Posterior cingulate gyrus (tissue), 11 donors: ENCODE results near the gene STK32C.

Source experiments
- DNase-seq, 10 donors: peaks; one replicate each; pipeline versions ENCODE4 v3.0.0 to v3.0.0-alpha.2; 2020 to 2021; ENCODE audit warnings: mixed read lengths in 3 of 10
- intact Hi-C: fragments of 100-400 bp; cut with DNase I; formaldehyde crosslinking; loops from one replicate; pipeline ENCODE4 v1.15.1; 2023

STK32C gene

GRCh38 chr10:132255489-132256344 is 52.0 kb downstream of the STK32C start:
- no peak for DNase-seq
- intact Hi-C loops, result no loop called here

DNA sequence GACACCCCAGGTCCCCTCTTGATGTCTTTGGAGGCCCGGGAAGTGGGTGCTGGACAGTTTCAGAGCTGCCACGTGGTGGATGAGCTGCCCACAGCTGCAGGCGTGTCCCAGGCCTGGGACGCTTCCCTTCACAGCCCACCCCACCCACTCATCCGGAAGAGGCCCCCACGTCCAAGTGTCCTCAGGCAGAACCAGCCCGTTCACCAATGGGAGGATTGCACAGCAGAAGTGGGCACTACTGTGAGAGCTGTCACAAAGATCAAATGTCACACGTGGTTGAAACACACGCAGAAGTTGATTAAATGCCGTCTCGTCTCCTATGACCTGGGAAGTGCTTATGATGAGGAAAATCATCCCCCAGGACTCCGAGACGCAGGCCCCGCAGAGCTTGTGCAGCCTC is 52.9 kb downstream of the STK32C start:
- intact Hi-C loops, result no loop called here
- DNase-seq, result no peak

- intact Hi-C loops, result no loop called here
These were observed 54.6 kb downstream of the STK32C start for GRCh38 chr10:132253092-132253687.

GRCh38 chr10:132252412-132252811 is 55.3 kb downstream of the STK32C start:
- intact Hi-C loops, result no loop called here
- no peak for DNase-seq

More at GRCh38 chr10:132253092-132253687, 54.6 kb downstream of the STK32C start:
- DNase-seq, result peak in 1 of 10 donors; percentile 84

- intact Hi-C loops, result no loop called here
- no peak for DNase-seq
These were observed 55.8 kb downstream of the STK32C start for GRCh38 chr10:132251928-132252327.

- intact Hi-C loops, result no loop called here
These were observed 57.0 kb downstream of the STK32C start for GRCh38 chr10:132250481-132251475.

DNA sequence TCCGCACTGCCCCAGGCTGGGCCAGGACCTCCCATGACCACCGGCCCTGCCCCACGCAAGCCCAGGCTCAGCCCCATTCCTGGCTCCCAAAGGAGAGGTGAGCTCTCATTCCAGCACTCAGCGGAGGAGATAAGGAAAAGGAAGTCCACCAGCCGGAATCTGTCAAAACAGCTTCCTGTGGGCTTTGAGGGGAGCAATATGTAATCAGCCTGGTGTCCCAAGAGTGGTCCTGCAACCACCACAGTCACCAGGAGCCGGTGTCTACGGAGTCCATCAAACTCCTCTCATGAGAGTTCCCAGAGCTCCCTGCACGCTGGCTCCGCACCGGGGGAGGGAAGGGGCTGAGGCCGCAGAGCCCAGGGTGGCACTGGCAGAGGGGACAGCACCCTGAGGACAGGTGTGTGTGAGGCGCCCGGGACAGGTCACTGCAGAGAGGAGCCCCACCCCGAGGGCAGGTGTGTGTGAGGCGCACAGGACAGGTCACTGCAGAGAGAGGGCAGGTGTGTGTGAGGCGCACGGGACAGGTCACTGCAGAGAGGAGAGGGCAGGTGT is 57.9 kb downstream of the STK32C start:
- intact Hi-C loops, result no loop called here
- DNase-seq, result no peak

More at GRCh38 chr10:132250481-132251475, 57.0 kb downstream of the STK32C start:
- no peak for DNase-seq

GRCh38 chr10:132249226-132249724 is 58.5 kb downstream of the STK32C start:
- intact Hi-C loops, result no loop called here
- no peak for DNase-seq

- DNase-seq, result peak in 6 of 10 donors; percentile 27 to 51 (median 41)
- intact Hi-C loops, result no loop called here
These were observed 59.1 kb downstream of the STK32C start for GRCh38 chr10:132248455-132249225.

DNA sequence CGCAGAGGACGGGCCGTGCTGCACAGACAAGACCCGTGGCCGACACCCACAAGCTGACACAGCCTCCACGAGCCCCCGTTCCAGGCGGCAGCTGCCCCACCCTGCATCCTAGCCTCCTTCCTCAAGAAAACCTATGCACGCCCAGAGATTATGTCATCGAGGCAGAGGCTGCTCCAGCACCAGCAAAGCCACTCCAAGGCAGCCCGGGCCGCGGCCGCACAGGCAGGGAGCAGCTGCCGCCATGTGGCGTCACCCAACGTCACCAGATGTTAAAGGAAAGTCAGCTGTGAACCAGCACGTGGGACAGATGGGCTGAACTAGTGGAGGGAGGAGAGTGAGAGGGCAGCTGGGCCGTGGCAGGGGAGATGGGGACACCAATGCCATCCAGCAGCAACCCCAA is 59.8 kb downstream of the STK32C start:
- intact Hi-C loops, result no loop called here
- DNase-seq, result no peak

DNA sequence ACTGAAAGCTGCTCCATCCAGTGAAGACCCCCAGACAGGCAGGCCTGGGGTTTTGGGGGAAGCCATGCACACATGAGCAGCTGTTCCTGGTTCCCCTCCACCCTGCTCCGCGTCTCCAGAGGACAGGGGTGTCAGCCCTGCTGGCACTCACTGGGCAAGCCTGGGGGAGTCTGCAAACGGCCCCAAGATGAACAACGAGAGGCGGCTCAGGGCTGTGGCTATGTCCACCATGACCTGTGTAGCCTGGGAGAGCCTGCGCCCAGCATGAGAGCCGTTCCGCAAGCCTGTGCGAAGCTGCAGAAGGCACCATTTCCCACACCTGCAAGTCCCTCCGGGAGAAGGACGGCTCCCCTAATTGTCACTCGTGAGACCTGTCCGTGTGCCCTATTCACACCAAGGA is 61.5 kb downstream of the STK32C start:
- DNase-seq, result no peak
- intact Hi-C loops, result no loop called here

GRCh38 chr10:132245056-132245455 is 62.7 kb downstream of the STK32C start:
- intact Hi-C loops, result no loop called here

GRCh38 chr10:132243626-132244025 is 64.1 kb downstream of the STK32C start:
- no peak for DNase-seq
- intact Hi-C loops, result no loop called here

More at GRCh38 chr10:132245056-132245455, 62.7 kb downstream of the STK32C start:
- DNase-seq, result peak in 1 of 10 donors; percentile 35

GRCh38 chr10:132243141-132243540 is 64.6 kb downstream of the STK32C start:
- no peak for DNase-seq
- intact Hi-C loops, result no loop called here

DNA sequence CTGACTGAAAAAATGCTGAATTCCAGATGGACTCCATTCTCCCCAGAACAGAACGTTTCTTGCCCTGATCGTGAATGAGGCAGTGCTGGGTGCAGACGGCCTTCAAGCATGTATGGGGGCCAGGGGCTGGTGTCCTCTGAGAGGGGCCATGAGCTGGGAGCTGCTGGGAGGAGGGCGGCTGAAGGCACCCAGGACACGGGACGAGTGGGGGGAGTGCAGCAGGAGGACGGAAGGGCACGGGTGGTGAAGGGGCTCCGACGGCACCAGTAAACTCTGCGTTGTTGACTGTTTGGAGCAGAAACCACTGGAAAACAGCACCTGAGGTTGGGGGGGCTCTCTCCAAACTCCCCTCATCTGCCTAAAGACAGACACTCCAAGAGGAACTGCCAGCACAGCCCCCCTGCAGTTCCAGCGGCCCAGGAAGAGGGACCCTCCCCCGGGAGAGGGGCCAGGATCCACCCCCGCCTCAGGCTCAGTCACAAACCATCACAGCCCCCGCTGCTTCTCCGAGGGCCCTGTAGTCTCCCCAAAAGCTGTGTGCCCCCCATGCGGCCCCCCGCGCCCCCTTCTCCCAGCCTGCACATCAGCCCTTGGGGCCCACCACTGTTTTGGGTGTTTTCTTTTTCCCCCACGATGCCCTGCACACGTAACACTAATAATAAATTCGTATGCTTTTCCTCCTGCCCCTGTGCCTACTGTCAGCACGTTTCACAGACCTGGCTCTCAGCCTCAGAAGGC is 65.5 kb downstream of the STK32C start:
- no peak for DNase-seq
- intact Hi-C loops, result no loop called here

- intact Hi-C loops, result no loop called here
- DNase-seq, result no peak
These were observed 66.3 kb downstream of the STK32C start for GRCh38 chr10:132241496-132241895.

DNA sequence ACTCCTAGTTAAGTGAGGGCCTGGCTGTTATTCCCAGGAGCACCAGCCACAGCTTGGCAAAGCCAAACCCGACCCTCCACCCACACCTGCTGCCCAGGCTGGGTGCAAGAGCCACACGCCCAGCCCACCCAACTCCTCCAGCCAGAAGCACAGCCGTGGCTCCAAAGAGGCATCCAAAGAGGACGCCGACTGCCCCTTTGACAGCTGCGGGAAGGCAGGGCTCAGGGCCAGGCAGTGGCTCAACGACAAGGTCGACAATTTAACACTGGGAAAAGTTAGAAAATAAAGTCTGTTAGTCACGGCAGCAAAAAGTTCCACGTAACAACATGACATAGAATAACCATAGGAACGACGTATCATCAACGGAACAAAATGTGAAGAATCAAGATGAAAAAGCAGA is 66.7 kb downstream of the STK32C start:
- intact Hi-C loops, result no loop called here
- no peak for DNase-seq

DNA sequence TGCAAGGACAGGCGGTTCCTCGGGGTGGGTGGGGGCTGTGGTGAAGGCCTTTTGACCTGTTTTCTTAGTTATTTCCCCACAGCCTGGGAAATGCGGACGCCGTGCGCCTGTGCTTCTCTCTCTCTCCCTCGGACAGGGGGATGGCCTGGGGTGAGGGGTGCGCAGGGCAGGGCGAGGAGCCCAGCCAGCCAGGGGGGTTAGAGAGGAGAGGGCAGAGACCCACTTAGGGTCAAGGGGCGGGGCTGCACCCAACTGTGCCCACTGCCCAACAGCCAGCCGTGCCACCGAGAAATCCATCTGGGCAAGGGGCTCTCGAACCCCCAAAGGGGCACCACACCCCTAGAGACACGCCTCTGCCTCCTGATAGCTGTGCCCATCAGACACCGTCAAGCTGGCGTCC is 67.2 kb downstream of the STK32C start:
- no peak for DNase-seq
- intact Hi-C loops, result no loop called here

DNA sequence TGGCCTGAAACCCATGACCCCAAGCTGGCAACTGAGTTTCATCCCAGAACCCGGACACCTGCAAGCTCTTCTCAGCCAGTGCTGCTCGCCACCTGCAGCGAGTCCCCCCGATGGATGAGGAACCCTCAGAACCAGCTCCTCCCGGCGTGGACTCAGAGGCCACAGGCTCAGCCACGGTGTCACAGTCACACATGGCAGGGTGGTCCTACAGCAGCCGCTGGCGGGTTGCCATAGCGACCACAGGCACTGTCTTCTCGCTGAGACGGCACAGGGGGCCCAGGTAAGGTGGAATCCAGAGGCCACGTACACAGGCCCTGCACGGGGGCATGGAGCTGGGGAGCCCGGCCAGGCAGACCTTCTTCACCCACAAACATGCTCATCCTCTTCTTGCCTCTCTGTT is 67.6 kb downstream of the STK32C start:
- DNase-seq, result no peak
- intact Hi-C loops, result no loop called here
